HG03196 (cell line): ENCODE measurements around the gene FOXK1.
A peak's percentile ranks its signal among the peaks of the same experiment; 100 is the strongest.
"Not testable (repeated sequence)": the region's sequence is repeated elsewhere in the genome, so short reads cannot be mapped to it uniquely, and the experiment has no call there.

Experiments
- ATAC-seq: cut with Tn5 transposase; IDR thresholded peaks from one replicate; pipeline ENCODE4 v1.9.1; 2021; ENCODE audit not compliant: unreplicated experiment

Gene FOXK1

GRCh38 chr7:4681886-4682620 lies at the start of gene FOXK1:
Gene FOXK1 (plus strand): TSS chr7:4682295. CDS start chr7:4682309, 14 bp downstream.
- peak; percentile 61 for ATAC-seq

- no peak for ATAC-seq
These were observed 49.1 kb upstream of the FOXK1 start for GRCh38 chr7:4633012-4633411.

GRCh38 chr7:4634166-4634565 lies 47.9 kb upstream of the FOXK1 start:
- ATAC-seq: no peak

DNA sequence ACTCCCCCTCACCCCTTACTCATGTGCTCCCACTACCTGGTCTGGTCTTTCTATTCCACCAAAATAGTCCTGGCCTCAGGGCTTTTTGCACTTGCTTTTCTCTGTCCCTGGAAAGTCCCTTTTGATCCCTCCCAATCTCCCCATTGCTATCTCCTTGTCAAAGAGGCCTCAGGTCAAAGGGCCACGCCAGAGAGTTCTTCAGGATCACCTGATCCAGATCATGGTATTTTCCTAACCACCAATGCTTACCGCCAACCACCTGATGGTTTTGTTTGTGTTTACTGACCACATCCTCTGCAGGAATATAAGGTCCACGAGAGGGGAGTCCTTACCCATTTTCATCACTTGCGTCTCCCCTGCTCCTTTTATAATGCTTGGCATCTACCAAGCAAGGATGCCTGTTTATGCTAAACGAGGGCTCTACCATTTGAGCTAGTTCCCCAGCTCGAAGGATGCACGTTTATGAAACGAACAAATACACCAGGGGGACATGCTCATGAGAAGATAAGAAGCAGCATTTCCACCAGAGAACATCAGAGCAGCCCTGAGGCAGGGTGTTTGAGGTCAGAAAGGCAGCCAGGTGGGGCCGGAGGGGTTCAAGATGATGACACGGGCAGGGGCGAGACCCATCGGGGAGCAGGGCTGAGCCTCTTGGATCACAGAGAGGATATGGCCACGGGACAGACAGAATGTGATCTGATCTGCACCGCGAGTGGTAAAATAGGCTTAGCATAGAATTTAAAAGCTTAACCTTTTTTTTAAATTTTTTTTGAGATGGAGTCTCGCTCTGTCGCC lies 43.1 kb upstream of the FOXK1 start:
- ATAC-seq: no peak

DNA sequence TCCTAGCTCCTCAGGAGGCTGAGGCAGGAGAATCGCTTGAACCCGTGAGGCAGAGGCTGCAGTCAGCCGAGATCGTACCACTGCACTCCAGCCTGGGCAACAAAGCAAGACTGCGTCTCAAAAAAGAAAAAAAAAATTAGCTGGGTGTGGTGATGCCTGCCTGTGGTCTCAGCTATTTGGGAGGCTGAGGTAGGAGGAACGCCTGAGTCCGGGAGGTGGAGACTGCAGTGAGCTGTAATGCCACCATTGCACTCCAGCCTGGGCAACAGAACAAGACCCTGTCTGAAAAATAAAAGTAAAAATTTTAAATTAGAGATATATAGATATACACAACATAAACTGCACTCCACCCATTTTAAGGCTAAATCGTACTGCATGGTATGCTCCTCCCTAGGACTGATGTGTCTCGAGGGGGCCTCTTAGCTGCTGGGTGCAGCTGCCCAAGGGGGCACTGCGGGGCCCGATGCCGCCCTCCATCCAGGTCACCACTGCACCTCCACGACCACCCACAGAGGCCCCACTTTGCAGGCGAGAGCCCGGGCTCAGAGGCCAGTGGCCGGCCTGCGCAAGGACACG lies 40.9 kb upstream of the FOXK1 start:
- no peak for ATAC-seq

GRCh38 chr7:4641667-4642467 lies 40.2 kb upstream of the FOXK1 start:
- peak; percentile 78 for ATAC-seq

DNA sequence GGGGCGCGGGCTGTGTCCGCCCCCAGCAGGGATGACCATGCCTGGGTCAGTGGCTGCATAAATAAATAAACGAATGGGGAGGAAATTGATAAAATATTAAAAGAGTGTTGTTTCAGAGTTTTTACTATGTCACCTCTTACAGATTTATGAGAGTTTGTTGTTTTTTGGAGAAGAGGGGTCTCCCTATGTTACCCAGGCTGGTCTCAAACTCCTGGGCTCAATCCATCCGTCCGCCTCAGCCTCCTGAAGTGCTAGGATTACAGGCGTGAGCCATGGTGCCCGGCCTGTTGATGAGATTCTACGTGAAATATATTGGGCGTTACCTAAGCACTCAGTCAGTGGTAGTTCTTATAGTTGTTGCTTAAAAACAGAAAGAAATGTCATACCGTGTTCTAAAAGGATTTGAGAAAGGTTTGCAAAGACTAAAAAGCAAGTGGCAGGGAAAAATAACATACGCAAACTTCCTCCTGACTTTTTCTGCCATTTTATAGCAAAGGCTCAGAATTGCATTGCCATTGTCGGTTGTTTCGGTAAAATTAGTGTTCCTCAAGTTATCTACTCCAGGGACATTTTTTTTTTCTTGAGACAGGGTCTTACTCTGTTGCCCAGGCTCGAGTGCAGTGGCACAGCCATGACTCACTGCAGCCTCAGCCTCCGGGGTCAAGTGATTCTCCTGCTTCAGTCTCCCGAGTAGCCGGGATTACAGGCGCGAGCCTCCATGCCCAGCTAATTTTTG lies 39.5 kb upstream of the FOXK1 start:
- ATAC-seq: no peak

GRCh38 chr7:4643204-4643471 lies 39.0 kb upstream of the FOXK1 start:
- ATAC-seq: not testable (repeated sequence)

DNA sequence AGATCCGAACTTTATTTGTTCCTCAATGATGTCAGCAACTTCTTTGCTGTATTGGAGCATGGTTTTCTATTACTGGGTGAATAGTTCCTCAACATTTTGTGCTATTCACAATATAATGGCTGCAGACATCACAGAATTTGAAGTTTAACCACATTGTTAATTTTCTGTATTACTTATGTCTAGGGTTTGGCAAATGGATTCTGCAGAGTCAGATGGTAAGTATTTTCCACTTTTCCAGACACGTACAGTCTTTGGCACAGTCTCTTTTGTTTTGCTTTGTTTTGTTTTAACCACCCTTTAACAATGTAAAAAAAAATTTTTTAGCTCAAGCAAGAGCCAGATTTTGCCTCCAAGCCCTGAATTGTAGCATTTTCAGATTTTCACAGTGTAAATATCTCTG lies 36.8 kb upstream of the FOXK1 start:
- no peak for ATAC-seq

GRCh38 chr7:4648111-4648510 lies 34.0 kb upstream of the FOXK1 start:
- no peak for ATAC-seq

DNA sequence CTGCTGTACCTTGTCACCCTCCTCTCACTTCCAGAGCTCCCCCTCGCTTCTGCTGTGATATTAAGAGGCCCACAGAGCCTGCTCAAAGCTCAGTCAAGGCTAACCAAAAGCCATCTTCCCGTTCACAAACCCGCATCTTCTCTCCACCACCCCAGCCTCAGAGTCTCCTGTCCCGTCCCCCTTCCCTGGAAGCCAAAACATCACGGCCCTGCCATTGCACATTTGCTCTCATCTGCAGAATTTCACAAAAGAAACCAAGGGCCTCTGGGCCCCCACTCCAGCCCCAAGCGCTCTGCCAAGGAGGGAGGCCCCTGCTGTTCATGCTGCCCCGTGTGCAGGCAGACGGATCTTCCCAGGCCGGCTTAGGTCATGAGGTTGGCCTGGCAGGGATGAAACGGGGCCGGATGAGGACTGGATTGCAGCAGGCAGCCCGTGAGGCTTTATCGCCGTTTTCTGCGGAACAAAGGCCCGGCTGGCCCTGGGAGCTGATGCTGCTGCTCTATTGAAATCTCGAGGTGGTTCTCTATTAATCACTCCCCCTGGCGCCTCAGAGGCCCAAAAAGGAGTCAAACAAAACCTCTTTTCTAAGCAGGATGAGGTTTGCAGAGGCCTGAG lies 31.6 kb upstream of the FOXK1 start:
- no peak for ATAC-seq

DNA sequence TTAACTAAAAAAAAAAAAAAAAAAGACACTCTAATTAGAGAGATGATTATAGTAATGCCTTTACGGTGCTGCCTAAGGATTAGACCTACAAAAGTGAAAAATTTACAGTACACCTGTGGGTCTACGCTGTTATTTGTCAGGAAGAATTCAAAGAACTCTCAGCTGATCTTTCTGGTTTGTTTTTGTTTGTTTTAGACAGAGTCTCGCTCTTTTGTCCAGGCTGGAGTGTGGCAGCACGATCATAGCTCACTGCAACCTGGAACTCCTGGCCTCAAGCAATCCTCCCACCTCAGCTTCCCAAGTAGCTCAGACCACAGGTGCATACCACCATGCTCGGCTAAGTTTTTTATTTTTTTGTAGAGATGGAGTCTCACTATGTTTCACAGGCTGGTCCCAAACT lies 28.3 kb upstream of the FOXK1 start:
- no peak for ATAC-seq

DNA sequence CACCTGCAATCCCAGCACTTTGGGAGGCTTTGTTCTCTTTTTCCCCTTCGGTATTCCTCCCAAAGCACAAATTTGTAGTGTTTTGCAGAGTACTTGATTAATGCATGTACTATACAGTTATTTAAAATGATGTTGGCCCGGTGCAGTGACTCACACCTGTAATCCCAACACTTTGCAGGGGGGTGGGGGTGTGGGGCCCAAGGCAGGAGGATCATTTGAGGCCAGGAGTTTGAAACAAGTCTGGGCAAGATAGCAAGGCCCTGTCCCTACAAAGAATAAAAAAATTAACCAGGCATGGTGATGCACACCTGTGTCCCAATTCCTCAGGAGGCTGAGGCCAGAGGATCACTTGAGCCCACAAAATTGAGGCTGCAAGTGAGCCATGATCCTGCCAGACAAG lies 26.8 kb upstream of the FOXK1 start:
- ATAC-seq: no peak

GRCh38 chr7:4655896-4656295 lies 26.2 kb upstream of the FOXK1 start:
- ATAC-seq: no peak

- no peak for ATAC-seq
These were observed 24.3 kb upstream of the FOXK1 start for GRCh38 chr7:4657640-4658417.

DNA sequence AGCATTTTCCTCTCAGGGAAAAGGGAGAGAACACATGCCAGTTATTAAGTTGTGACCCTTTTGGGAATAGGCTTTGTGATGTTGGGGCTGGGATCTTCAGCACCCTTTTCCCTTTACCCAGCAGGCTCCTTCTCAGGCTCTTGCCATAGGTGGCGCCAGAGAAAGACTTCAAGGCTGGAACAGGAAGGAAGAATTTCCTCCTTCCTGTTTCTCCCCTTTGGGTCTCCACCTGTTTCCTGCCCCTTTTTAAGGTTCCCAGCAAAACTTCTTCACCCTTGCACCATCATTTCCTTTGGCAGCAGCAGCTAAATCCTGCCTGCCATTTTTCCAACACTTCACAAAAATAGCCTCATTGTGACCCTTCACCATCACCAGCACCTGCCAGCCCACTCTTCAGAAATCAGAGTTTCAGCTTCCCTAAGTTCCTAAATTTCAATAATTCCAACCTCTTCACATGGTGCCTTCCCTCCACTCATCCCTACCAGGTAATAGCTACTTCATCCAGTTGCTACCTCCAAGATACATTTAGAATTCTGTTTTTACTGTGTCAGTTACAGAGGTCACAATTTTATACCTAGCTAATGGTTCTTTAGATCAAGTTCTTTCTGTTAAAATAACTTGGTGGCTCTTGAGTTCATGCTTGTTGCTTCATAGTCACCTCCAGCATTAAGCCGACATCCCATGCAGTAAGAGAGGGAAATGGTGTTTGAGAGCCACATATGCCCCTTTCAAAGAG lies 22.4 kb upstream of the FOXK1 start:
- no peak for ATAC-seq

GRCh38 chr7:4661871-4662270 lies 20.2 kb upstream of the FOXK1 start:
- no peak for ATAC-seq

DNA sequence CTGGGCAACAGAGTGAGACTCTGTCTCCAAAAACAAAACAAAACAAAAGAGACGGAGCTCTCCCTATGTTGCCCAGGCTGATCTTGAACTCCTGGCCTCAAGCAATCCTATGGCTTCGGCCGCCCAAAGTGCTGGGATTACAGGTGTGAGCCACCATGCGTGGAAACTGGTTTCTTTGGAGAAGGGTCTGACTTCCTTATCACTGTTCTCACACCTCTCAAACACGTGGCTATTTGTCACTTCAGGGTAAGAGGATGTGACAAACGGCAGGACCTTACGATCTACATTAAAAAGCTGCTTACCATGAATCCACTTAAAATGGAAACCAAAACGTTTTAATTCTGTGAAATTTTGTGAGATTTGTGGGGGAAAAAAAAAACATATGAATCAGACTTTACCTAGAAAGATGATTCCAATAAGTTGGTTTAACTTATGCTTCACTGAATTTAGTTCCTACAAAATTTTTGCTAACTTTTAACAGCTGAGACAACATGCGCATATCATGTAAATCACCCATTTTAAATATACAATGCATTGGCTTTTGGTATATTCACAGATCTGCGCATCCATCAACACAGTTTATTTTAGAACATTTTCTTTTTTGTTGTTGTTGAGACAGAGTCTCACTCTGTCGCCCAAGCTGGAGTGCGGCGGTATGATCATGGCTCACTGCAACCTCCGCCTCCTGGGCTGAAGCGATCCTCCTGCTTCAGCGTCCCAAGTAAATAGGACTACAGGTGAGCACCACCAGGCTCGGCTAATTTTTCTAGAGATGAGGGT lies 18.7 kb upstream of the FOXK1 start:
- ATAC-seq: no peak
